Spinal cord (tissue), 10 donors: Measurements from ENCODE around the gene NCAM1. TPM values are rescaled to one million over a fixed set of nuclear protein-coding genes. Genes with fewer than 3 reads are reported as not detected.

Source experiments
- DNase-seq, 6 donors: peaks; one replicate each; pipeline versions ENCODE4 v3.0.0 to v3.0.0-alpha.2; 2013 to 2015; ENCODE audit warnings: low spot score in 6 of 6, low read depth in 4 of 6
- H3K27ac ChIP-seq: one replicate; pipeline ENCODE4 v1.5.1; 2013; ENCODE audit warnings: low read depth, low read length, control low read depth
- H3K27me3 ChIP-seq: one replicate; pipeline ENCODE4 v1.6.1; 2013; ENCODE audit warnings: low read length; ENCODE audit not compliant: control insufficient read depth, insufficient read depth
- H3K36me3 ChIP-seq: one replicate; pipeline ENCODE4 v1.6.1; 2013; ENCODE audit warnings: low read length; ENCODE audit not compliant: control insufficient read depth, insufficient read depth
- H3K4me1 ChIP-seq: one replicate; pipeline ENCODE4 v1.6.1; 2013; ENCODE audit warnings: low read length; ENCODE audit not compliant: control insufficient read depth, insufficient read depth
- H3K4me3 ChIP-seq: one replicate; pipeline ENCODE4 v1.5.1; 2013; ENCODE audit warnings: low read depth, low read length, control low read depth
- H3K9me3 ChIP-seq: one replicate; pipeline ENCODE4 v1.6.1; 2013; ENCODE audit warnings: low read length; ENCODE audit not compliant: control insufficient read depth, insufficient read depth
- WGBS: methylation state at CpG from one replicate; pipeline ENCODE4 v1.1.5; 2013; ENCODE audit warnings: missing lambda C conversion rate; ENCODE audit not compliant: insufficient coverage; 5-methylcytosine and 5-hydroxymethylcytosine counted together
- polyA plus RNA-seq, 2 donors: library from polyadenylated mRNA; unstranded; fragments of 120-200 nt; gene quantifications; one replicate each; pipeline ENCODE4 v1.2.1, GENCODE V29; 2013; ENCODE audit not compliant: insufficient read length in 2 of 2
- total RNA-seq, 2 donors: library from RNA; depleted of rRNA in 1 of 2; stranded (reverse); fragments of 120-200 nt in 1 of 2; fragments of >200 nt in 1 of 2; gene quantifications; one replicate each; pipeline versions ENCODE4 v1.2.3 to v1.2.4, GENCODE V29; 2013 to 2014
- donor health status: healthy.

The NCAM1 gene
- total and polyA plus RNA-seq, 4 donors, result 205 to 523 (median 383) TPM

- Histone ChIP-seq H3K36me3 (peaks cover 4% of the 10 kb centered on the region), H3K4me1 (peaks cover 27% of the 10 kb centered on the region), H3K9me3 (no peaks in the 10 kb centered on the region), H3K27me3 (no peaks in the 10 kb centered on the region), H3K27ac (no peak overlapping the region), H3K4me3 (no peak overlapping the region)
- 64% methylated on average over 9 of the region's 10 CpGs for WGBS
- DNase-seq, result peak in 1 of 6 donors; percentile 69
Observed at GRCh38 chr11:113178381-113179070, 217.3 kb downstream of the NCAM1 start.

GRCh38 chr11:113179181-113179704 lies 218.0 kb downstream of the NCAM1 start:
- 20% methylated on average over 1 of the region's 2 CpGs for WGBS
- Histone ChIP-seq H3K4me3 (no peak overlapping the region), H3K27me3 (no peaks in the 10 kb centered on the region), H3K9me3 (no peaks in the 10 kb centered on the region), H3K4me1 (peaks cover 25% of the 10 kb centered on the region), H3K36me3 (peaks cover 4% of the 10 kb centered on the region), H3K27ac (no peak overlapping the region)
- peak in 2 of 6 donors; percentile 49 to 93 for DNase-seq

DNA sequence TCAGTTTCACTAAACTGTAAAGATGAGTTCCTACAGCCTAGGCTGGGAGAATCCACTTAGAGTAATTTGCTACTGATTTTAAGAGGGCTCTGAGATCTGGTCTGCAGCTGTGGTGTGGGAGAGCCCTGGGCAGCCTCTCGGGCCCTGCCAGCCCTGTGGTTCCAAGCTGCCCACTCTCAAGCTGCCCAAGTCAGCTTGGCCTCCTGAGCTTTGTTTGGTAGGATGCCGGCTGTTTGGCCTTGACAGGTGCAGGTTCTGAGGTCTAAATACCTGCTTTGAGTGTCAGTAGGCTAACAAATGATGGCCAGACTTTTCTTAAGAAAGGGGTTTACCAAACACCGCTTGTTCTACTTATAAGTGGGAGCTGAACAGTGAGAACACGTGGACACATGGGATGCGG lies 219.9 kb downstream of the NCAM1 start:
- H3K9me3 ChIP-seq, result no peaks in the 10 kb centered on the region
- H3K4me1 ChIP-seq, result peaks cover 28% of the 10 kb centered on the region
- H3K36me3 ChIP-seq, result peaks cover 4% of the 10 kb centered on the region
- no peaks in the 10 kb centered on the region for H3K27me3 ChIP-seq
- no peak for DNase-seq
- no peak overlapping the region for H3K27ac ChIP-seq
- H3K4me3 ChIP-seq, result no peak overlapping the region
- 96% methylated on average over 5 of the region's 5 CpGs for WGBS

DNA sequence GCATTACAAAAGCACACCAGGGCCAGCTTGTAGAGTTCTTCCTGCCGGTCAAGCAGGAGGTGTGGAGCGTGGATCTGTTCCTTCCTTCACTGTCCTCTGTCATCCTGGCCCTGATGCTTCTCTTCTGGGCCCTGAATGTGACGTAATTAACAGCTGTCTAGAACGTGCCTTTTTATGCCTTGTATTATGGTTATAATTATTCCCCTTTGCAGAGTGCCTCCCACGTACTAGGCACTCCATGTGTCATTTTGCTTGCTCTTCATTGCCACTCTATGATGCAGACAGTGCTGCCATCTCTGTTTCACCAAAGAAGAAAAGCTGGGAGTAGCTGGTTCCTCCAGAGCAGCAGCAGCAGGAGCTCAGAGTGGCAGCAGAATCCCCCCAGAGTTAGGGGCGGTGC lies 221.1 kb downstream of the NCAM1 start:
- H3K36me3 ChIP-seq, result peaks cover 4% of the 10 kb centered on the region
- no peak overlapping the region for H3K27ac ChIP-seq
- H3K4me3 ChIP-seq, result no peak overlapping the region
- no peaks in the 10 kb centered on the region for H3K27me3 ChIP-seq
- H3K4me1 ChIP-seq, result peaks cover 32% of the 10 kb centered on the region
- DNase-seq, result no peak
- no peaks in the 10 kb centered on the region for H3K9me3 ChIP-seq
- WGBS, result 85% methylated on average over 5 of the region's 6 CpGs

DNA sequence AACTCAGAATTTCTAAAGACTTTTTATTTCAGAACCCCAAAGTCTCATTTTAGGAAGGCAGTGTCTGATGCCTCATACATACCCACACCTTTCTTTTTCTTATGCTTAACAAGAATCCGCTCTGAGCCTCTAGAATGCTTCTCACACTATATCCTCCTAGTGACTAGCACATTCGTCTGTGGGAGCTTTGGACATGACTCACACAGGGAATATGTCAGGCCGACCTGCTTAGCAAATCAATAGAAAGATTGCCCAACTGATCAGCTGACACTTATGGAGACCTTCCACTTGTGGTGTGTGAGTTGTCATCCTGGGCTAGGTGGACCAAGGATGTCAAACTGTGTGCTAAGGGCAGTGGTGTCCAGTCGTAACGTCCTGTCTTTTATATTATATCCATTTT lies 223.3 kb downstream of the NCAM1 start:
- H3K4me3 ChIP-seq, result no peak overlapping the region
- no peak overlapping the region for H3K27ac ChIP-seq
- H3K36me3 ChIP-seq, result peaks cover 4% of the 10 kb centered on the region
- DNase-seq, result no peak
- H3K9me3 ChIP-seq, result no peaks in the 10 kb centered on the region
- peaks cover 19% of the 10 kb centered on the region for H3K4me1 ChIP-seq
- WGBS, result 89% methylated on average over 3 of the region's 5 CpGs
- H3K27me3 ChIP-seq, result no peaks in the 10 kb centered on the region

DNA sequence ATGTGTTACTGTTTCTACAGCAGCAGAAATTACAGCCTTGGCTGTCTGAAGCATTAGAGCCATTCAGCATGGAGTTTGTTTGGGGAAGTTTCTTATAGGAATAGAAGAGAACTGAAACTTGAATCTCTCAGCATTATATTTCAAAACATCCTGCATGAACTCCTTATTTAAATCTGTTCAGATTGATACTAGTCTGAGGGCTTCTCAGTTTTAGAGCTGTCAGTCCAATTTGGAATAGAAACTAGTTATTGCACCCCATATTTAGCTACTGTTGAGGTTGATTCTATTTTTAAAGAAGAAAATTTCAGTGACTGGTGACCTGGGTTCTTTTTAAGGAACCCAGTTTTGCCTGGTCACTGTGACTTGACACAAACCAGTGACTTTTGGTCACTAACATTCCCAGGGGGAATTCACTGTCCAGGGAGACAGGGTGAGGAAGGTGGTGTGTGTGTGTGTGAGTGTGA lies 227.2 kb downstream of the NCAM1 start:
- DNase-seq, result no peak
- H3K4me1 ChIP-seq, result peaks cover 21% of the 10 kb centered on the region
- no peak overlapping the region for H3K4me3 ChIP-seq
- no peak overlapping the region for H3K27ac ChIP-seq
- H3K27me3 ChIP-seq, result no peaks in the 10 kb centered on the region
- no peaks in the 10 kb centered on the region for H3K36me3 ChIP-seq
- H3K9me3 ChIP-seq, result no peaks in the 10 kb centered on the region

GRCh38 chr11:113189909-113190667 lies 228.9 kb downstream of the NCAM1 start:
- H3K4me3 ChIP-seq, result no peak overlapping the region
- WGBS, result 82% methylated on average over 2 of the region's 8 CpGs
- peaks cover 26% of the 10 kb centered on the region for H3K4me1 ChIP-seq
- no peaks in the 10 kb centered on the region for H3K36me3 ChIP-seq
- no peak for DNase-seq
- no peaks in the 10 kb centered on the region for H3K27me3 ChIP-seq
- no peaks in the 10 kb centered on the region for H3K9me3 ChIP-seq
- no peak overlapping the region for H3K27ac ChIP-seq

DNA sequence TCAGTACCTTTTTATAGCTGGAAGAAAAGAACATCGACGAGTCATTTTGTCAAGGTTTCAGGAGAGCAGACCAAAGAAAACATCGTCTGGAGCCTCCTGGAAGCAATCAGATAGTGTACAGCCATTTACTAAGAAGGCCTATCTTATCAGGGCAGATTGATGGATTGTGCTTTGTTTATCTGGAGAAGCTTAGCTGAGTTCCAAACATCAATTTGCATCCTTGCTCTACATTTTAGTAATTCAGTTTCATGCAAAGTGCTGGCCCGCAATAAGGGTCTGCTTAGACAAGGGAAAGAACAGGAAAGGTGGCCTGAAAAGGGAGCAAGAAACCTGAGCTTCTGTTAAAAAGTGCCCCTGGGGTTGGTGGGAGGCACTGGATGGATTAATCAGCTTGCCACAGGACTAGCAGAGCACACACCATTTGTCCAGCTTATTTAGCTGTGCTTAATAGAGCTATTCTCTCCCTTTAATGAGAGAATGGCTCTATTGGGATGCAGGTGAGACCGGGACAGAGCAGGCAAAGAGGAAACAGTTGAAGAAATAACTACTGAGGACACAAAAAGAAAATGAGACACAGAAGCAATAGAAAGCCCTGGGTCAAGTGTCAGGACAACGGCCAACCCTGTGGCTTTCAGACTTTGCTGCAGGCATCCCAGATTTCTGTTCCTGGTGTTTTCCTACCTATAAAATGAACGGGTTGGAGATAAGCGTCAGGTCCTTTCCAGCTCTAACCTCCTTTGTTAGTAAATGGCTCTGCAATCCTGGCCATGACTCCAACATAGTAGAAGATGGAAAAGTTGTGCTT lies 231.1 kb downstream of the NCAM1 start:
- peaks cover 19% of the 10 kb centered on the region for H3K4me1 ChIP-seq
- no peaks in the 10 kb centered on the region for H3K9me3 ChIP-seq
- no peak overlapping the region for H3K27ac ChIP-seq
- no peak overlapping the region for H3K4me3 ChIP-seq
- no peaks in the 10 kb centered on the region for H3K36me3 ChIP-seq
- WGBS, result 47% methylated on average over 5 of the region's 8 CpGs
- DNase-seq, result peak in 1 of 6 donors; percentile 63
- H3K27me3 ChIP-seq, result no peaks in the 10 kb centered on the region

GRCh38 chr11:113193016-113193415 lies 231.8 kb downstream of the NCAM1 start:
- H3K27ac ChIP-seq, result no peak overlapping the region
- H3K9me3 ChIP-seq, result no peaks in the 10 kb centered on the region
- H3K4me1 ChIP-seq, result peaks cover 19% of the 10 kb centered on the region
- no peak for DNase-seq
- H3K4me3 ChIP-seq, result no peak overlapping the region
- no peaks in the 10 kb centered on the region for H3K27me3 ChIP-seq
- H3K36me3 ChIP-seq, result no peaks in the 10 kb centered on the region
- WGBS, result 92% methylated on average over 5 of the region's 7 CpGs
